AG10803 (cell line): Measurements from ENCODE around the gene BMP6.

ENCODE experiments used
- DNase-seq: peaks from one replicate; pipeline ENCODE4 v3.0.0; 2010; ENCODE audit warnings: low read depth
- H3K4me3 ChIP-seq: 2 replicates; pipeline ENCODE4 v1.5.1; 2011; ENCODE audit warnings: mild to moderate bottlenecking, low read length, control low read depth
- CTCF ChIP-seq: conservative IDR thresholded peaks from 2 replicates; pipeline ENCODE4 v1.5.1; 2011; ENCODE audit warnings: mild to moderate bottlenecking, low read length, control low read depth, inconsistent platforms

The BMP6 gene

DNA sequence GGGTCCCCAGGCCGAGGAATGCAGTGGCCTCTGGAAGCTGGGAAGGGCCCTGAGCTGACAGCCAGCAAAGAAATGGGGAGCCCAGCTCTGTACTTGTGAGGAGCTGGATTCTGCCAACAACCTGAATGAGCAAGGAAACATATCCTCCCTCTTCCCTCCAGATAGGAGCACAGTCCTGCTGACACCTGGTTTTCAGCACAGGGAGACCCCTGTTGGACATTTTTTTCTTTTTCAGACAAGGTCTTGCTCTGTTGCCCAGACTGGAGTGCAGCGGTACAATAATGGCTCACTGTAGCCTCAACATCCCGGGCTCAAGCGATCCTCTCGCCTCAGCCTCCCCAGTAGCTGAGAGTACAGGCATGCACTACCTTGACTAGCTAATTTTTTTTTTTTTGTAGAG is 21.5 kb downstream of the BMP6 start:
- no peak overlapping the region for H3K4me3 ChIP-seq
- no peak for DNase-seq
- no peak for TF ChIP-seq CTCF

DNA sequence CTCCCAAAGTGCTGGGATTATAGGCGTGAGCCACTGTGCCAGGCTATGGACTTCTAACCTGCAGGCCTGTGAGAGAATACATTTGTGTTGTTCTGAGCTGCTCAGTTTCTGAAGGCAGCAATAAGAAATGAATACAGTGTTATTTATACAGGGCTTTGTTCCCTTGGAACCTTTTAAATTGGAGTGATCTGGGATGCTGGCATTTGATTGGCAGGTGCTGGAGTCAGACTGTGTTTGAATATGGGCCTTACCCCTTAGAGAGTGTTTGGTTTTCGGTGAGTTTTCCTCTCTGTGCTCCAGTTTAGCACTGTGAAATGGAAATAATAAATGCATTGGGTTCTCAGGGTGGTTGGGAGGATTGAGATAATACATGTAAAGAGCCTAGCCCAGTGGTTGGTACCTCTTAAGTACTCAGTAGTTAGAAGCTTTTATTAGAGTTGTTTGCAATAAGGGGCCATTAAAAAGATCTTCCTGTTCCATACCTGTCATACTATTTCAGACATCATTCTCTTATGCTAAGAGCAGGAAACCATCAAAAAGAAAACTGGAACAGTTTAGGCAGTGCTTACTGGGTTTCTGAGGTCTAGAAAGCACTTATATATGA is 22.1 kb downstream of the BMP6 start:
- DNase-seq, result no peak
- no peak for TF ChIP-seq CTCF
- no peak overlapping the region for H3K4me3 ChIP-seq

GRCh38 chr6:7749478-7749877 is 23.6 kb downstream of the BMP6 start:
- DNase-seq, result no peak
- no peak overlapping the region for H3K4me3 ChIP-seq
- no peak for TF ChIP-seq CTCF

DNA sequence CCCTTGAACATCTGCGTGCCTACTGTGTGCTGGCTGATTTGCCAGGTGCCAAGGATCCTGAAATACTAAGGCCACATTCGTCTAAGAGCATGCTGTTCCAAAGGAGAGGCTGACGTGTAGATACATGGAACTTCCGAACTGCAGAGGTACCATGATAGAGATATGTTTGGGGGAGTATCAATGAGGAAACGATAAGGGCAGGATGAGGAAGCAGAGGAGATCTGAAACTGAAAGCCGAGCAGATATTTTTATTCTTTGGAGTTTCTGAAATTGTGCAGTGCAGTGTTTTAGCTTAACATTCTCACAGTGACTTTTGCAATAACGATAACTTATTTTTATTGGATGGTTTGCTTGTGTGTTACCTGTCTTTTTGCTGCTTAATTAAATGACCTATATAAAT is 24.3 kb downstream of the BMP6 start:
- TF ChIP-seq CTCF, result no peak
- H3K4me3 ChIP-seq, result no peak overlapping the region
- DNase-seq, result no peak

DNA sequence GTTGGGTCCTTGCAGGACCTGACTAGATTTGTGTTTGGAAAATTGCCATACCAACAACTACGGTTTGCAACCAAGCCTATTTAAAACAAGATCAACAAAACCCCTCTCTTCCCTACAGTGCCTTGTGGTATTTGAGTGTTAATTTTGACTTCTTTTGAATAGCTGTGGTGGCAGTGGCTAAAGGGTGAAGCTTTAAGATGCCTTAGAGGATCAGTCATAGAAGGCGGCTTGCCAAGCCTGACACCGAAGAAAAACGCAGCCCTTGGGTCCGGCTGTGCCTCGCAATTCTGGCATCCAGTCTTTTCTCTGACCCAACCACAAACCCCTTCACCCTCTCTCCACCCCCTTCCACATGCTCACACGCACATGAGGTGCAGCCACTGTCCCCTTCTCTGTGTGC is 32.6 kb downstream of the BMP6 start:
- no peak overlapping the region for H3K4me3 ChIP-seq
- peak; percentile 99 for DNase-seq

DNA sequence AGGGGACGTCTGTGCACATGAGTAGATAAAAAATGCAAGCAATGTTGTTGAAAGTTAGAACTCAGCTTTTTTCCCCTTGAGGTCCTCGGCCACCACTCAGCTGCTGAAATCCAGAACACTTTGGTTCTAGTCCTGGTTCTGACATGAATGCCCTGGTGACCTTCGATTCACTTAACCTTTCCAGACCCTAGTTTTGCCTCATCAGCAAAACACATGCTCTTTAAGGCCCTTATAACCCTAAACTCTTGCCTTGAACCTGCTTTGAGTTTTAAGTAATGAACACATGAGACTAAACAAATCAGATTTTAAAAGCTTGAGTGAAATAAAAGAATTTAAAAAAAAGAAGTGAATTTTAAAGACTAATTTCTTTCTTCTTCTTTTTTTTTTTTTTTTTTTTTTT is 33.4 kb downstream of the BMP6 start:
- no peak for TF ChIP-seq CTCF

More for the DNA sequence above, 32.6 kb downstream of the BMP6 start:
- no peak for TF ChIP-seq CTCF

GRCh38 chr6:7761051-7761450 is 35.2 kb downstream of the BMP6 start:
- TF ChIP-seq CTCF, result no peak
- peak; percentile 77 for DNase-seq
- no peak overlapping the region for H3K4me3 ChIP-seq

More for the DNA sequence above, 33.4 kb downstream of the BMP6 start:
- no peak overlapping the region for H3K4me3 ChIP-seq
- DNase-seq, result no peak
